HepG2 (cell line): ENCODE measurements around the gene NPDC1. TPM values are rescaled to one million over a fixed set of nuclear protein-coding genes. Genes with fewer than 3 reads are reported as not detected.

Source experiments
- CHCHD3 ChIP-seq: sonication (generic); formaldehyde crosslinking; IDR thresholded peaks from 2 replicates; pipeline ENCODE4 v1.8.0; 2022; ENCODE audit warnings: mild to moderate bottlenecking, missing genetic modification reagents, moderate library complexity
- FOXM1 ChIP-seq: sonication (generic); formaldehyde crosslinking; IDR thresholded peaks from 2 replicates; pipeline ENCODE4 v1.5.0; 2020; ENCODE audit warnings: missing genetic modification reagents
- HDAC2 ChIP-seq: sonication (generic); formaldehyde crosslinking; IDR thresholded peaks from 2 replicates; pipeline ENCODE4 v1.4.0; 2020; ENCODE audit warnings: missing genetic modification reagents
- HINFP ChIP-seq: sonication (generic); formaldehyde crosslinking; IDR thresholded peaks from 2 replicates; pipeline ENCODE4 v1.4.0; 2020; ENCODE audit warnings: low read depth, mild to moderate bottlenecking, missing genetic modification reagents
- MEF2D ChIP-seq: sonication (generic); formaldehyde crosslinking; IDR thresholded peaks from 2 replicates; pipeline ENCODE4 v1.5.1; 2020; ENCODE audit warnings: mild to moderate bottlenecking, missing genetic modification reagents
- NRL ChIP-seq: sonication (generic); formaldehyde crosslinking; IDR thresholded peaks from 2 replicates; pipeline ENCODE4 v1.5.0; 2020; ENCODE audit warnings: missing genetic modification reagents, mild to moderate bottlenecking, moderate library complexity, borderline replicate concordance
- PBX3 ChIP-seq: sonication (generic); formaldehyde crosslinking; IDR thresholded peaks from 2 replicates; pipeline ENCODE4 v1.8.1; 2023; ENCODE audit warnings: missing genetic modification reagents, inconsistent platforms, borderline replicate concordance
- SP140L ChIP-seq: sonication (generic); formaldehyde crosslinking; IDR thresholded peaks from 2 replicates; pipeline ENCODE4 v1.4.0; 2020; ENCODE audit warnings: missing genetic modification reagents, borderline replicate concordance
- SUZ12 ChIP-seq: fragments of 150-350 bp; IDR thresholded peaks from 2 replicates; pipeline ENCODE4 v1.6.1; 2014; ENCODE audit warnings: low read depth, low read length
- ZMAT3 ChIP-seq: sonication (generic); formaldehyde crosslinking; conservative IDR thresholded peaks from 2 replicates; pipeline ENCODE4 v1.7.0; 2021; ENCODE audit warnings: missing genetic modification reagents
- polyA plus RNA-seq, 8 experiments: library from polyadenylated mRNA; depleted of rRNA in 3 of 8; stranded (reverse) in 7 of 8; unstranded in 1 of 8; fragments of >200 nt; fragmentation: Illumina TruSeq in 4 of 8; extraction: Trizol in 4 of 8; gene quantifications; 2 replicates each; pipeline versions ENCODE4 v1.2.1 to v1.2.3, GENCODE V29; 2011 to 2016; ENCODE audit warnings: low read depth in 4 of 8, missing spikeins in 1 of 8, mixed read lengths in 1 of 8; ENCODE audit not compliant: insufficient read depth in 1 of 8
- total RNA-seq, 5 experiments: library from RNA; depleted of rRNA; stranded (reverse); fragments of >200 nt; fragmentation: Illumina TruSeq; extraction: Trizol; gene quantifications; 2 replicates each; pipeline ENCODE4 v1.2.3, GENCODE V29; 2016; ENCODE audit warnings: low read depth in 1 of 5
- TF ChIP-seq, protein P1 (sequence below): sonication (generic); formaldehyde crosslinking; IDR thresholded peaks from 2 replicates; pipeline ENCODE4 v1.5.1; 2020; ENCODE audit warnings: missing genetic modification reagents, mild to moderate bottlenecking, borderline replicate concordance
- TF ChIP-seq, protein P2 (sequence below): sonication (generic); formaldehyde crosslinking; IDR thresholded peaks from 2 replicates; pipeline ENCODE4 v1.5.0; 2020; ENCODE audit warnings: missing genetic modification reagents, mild to moderate bottlenecking, borderline replicate concordance
- TF ChIP-seq, protein P3 (sequence below): sonication (generic); formaldehyde crosslinking; IDR thresholded peaks from 2 replicates; pipeline ENCODE4 v1.4.0; 2020; ENCODE audit warnings: mild to moderate bottlenecking, missing genetic modification reagents, borderline replicate concordance
- TF ChIP-seq, protein P4 (sequence below): sonication (generic); formaldehyde crosslinking; IDR thresholded peaks from 2 replicates; pipeline ENCODE4 v1.9.0; 2021; ENCODE audit warnings: missing genetic modification reagents, mild to moderate bottlenecking, borderline replicate concordance

NPDC1 gene
- total and polyA plus RNA-seq, 2 of the 13 experiments (the other 11 are each of a cell fraction or from before 2014, with no cell fraction given) = 0.84 to 5.4 TPM

GRCh38 chr9:136996361-136997292, 49.4 kb downstream of the NPDC1 start, which contains the start of gene CLIC3 (continued):
- TF ChIP-seq PBX3 (CRISPR knock-in tag) = no peak
- no peak for TF ChIP-seq SP140L (CRISPR knock-in tag)
- TF ChIP-seq, protein P1, sequence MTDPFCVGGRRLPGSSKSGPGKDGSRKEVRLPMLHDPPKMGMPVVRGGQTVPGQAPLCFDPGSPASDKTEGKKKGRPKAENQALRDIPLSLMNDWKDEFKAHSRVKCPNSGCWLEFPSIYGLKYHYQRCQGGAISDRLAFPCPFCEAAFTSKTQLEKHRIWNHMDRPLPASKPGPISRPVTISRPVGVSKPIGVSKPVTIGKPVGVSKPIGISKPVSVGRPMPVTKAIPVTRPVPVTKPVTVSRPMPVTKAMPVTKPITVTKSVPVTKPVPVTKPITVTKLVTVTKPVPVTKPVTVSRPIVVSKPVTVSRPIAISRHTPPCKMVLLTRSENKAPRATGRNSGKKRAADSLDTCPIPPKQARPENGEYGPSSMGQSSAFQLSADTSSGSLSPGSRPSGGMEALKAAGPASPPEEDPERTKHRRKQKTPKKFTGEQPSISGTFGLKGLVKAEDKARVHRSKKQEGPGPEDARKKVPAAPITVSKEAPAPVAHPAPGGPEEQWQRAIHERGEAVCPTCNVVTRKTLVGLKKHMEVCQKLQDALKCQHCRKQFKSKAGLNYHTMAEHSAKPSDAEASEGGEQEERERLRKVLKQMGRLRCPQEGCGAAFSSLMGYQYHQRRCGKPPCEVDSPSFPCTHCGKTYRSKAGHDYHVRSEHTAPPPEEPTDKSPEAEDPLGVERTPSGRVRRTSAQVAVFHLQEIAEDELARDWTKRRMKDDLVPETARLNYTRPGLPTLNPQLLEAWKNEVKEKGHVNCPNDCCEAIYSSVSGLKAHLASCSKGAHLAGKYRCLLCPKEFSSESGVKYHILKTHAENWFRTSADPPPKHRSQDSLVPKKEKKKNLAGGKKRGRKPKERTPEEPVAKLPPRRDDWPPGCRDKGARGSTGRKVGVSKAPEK (CRISPR knock-in tag) = 0 out of 2 replicates have a peak, but pooled peaks have one; percentile 47
- no peak for TF ChIP-seq CHCHD3 (CRISPR knock-in tag)
- TF ChIP-seq, protein P2, sequence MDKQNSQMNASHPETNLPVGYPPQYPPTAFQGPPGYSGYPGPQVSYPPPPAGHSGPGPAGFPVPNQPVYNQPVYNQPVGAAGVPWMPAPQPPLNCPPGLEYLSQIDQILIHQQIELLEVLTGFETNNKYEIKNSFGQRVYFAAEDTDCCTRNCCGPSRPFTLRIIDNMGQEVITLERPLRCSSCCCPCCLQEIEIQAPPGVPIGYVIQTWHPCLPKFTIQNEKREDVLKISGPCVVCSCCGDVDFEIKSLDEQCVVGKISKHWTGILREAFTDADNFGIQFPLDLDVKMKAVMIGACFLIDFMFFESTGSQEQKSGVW = no peak
- peak; percentile 37; the same call in 1 of the 2 replicates for TF ChIP-seq HDAC2 (CRISPR knock-in tag)
- TF ChIP-seq ZMAT3 (CRISPR knock-in tag) = no peak
- TF ChIP-seq FOXM1 = no peak
- 0 out of 2 replicates have a peak, but pooled peaks have one; percentile 47 for TF ChIP-seq MEF2D (CRISPR knock-in tag)
- TF ChIP-seq, protein P3, sequence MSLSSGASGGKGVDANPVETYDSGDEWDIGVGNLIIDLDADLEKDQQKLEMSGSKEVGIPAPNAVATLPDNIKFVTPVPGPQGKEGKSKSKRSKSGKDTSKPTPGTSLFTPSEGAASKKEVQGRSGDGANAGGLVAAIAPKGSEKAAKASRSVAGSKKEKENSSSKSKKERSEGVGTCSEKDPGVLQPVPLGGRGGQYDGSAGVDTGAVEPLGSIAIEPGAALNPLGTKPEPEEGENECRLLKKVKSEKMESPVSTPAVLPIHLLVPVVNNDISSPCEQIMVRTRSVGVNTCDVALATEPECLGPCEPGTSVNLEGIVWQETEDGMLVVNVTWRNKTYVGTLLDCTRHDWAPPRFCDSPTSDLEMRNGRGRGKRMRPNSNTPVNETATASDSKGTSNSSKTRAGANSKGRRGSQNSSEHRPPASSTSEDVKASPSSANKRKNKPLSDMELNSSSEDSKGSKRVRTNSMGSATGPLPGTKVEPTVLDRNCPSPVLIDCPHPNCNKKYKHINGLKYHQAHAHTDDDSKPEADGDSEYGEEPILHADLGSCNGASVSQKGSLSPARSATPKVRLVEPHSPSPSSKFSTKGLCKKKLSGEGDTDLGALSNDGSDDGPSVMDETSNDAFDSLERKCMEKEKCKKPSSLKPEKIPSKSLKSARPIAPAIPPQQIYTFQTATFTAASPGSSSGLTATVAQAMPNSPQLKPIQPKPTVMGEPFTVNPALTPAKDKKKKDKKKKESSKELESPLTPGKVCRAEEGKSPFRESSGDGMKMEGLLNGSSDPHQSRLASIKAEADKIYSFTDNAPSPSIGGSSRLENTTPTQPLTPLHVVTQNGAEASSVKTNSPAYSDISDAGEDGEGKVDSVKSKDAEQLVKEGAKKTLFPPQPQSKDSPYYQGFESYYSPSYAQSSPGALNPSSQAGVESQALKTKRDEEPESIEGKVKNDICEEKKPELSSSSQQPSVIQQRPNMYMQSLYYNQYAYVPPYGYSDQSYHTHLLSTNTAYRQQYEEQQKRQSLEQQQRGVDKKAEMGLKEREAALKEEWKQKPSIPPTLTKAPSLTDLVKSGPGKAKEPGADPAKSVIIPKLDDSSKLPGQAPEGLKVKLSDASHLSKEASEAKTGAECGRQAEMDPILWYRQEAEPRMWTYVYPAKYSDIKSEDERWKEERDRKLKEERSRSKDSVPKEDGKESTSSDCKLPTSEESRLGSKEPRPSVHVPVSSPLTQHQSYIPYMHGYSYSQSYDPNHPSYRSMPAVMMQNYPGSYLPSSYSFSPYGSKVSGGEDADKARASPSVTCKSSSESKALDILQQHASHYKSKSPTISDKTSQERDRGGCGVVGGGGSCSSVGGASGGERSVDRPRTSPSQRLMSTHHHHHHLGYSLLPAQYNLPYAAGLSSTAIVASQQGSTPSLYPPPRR (CRISPR knock-in tag) = 0 out of 2 replicates have a peak, but pooled peaks have one; percentile 45
- TF ChIP-seq, protein P4, sequence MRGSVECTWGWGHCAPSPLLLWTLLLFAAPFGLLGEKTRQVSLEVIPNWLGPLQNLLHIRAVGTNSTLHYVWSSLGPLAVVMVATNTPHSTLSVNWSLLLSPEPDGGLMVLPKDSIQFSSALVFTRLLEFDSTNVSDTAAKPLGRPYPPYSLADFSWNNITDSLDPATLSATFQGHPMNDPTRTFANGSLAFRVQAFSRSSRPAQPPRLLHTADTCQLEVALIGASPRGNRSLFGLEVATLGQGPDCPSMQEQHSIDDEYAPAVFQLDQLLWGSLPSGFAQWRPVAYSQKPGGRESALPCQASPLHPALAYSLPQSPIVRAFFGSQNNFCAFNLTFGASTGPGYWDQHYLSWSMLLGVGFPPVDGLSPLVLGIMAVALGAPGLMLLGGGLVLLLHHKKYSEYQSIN (CRISPR knock-in tag) = no peak
- TF ChIP-seq NRL (CRISPR knock-in tag) = peak; percentile 83
- no peak for TF ChIP-seq SUZ12
- 0 out of 2 replicates have a peak, but pooled peaks have one; percentile 37 for TF ChIP-seq HINFP (CRISPR knock-in tag)
